COLO668 (cell line): Measurements from ENCODE around the gene LCAT.
"Not testable (repeated sequence)": the region's sequence is repeated elsewhere in the genome, so short reads cannot be mapped to it uniquely, and the experiment has no call there.

Source experiments
- DNase-seq: peaks from one replicate; lab custom pipeline; 2025; ENCODE audit not compliant: unreplicated experiment; lab: John Stamatoyannopoulos, UW

Gene LCAT

DNA sequence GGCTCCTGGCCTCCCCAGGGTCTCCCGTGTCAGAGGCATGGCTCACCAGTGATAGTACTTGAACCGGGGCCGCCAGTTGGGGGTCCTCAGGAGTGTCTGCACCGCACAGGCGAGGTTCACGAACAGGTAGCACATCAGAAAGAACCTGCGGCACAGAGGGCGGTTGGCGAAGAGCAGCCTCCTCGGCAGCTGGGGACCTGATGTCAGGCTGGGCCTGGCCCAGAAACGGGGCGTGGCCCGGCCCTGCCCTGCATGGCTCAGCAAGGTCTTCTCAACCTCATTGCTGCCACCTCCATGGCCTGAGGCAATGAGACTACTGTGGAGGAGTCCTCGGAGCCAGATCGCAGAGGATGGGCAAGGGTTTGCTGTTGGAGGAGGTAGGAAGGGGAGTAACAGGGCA lies 4.1 kb upstream of the LCAT start:
- no peak for DNase-seq

DNA sequence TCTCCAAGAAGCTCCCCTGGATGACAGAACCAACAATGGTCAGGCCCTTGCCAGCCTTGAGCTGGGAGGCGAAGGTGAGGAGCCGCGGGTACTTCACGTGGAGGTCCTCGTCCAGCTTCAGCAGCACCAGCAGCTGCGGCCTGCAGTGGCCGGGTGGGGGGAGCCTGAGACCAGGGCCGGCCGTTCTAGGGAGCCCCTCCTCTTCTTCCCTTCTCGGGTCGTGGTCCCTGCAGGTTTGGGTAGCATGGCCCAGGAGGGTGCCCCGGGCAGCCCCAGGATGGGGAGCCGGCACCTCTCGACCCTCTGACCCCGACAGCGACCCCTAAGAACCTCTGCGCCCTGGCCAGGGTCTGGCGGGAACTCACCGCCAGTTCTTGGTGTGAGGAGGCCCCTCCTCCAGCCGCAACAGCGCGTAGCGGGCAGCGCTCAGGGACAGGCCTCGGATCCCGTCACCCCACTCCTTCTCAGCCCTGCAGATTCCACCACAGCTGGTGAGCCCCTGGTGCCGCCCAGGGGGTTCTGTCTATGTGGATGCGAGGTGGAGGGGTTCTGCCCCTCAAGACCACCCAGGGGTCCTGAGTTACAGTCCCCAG lies 3.1 kb upstream of the LCAT start:
- no peak for DNase-seq

- no peak for DNase-seq
Observed at GRCh38 chr16:67946128-67946569, 2.2 kb upstream of the LCAT start.

GRCh38 chr16:67945392-67945933 lies 1.5 kb upstream of the LCAT start:
- no peak for DNase-seq

DNA sequence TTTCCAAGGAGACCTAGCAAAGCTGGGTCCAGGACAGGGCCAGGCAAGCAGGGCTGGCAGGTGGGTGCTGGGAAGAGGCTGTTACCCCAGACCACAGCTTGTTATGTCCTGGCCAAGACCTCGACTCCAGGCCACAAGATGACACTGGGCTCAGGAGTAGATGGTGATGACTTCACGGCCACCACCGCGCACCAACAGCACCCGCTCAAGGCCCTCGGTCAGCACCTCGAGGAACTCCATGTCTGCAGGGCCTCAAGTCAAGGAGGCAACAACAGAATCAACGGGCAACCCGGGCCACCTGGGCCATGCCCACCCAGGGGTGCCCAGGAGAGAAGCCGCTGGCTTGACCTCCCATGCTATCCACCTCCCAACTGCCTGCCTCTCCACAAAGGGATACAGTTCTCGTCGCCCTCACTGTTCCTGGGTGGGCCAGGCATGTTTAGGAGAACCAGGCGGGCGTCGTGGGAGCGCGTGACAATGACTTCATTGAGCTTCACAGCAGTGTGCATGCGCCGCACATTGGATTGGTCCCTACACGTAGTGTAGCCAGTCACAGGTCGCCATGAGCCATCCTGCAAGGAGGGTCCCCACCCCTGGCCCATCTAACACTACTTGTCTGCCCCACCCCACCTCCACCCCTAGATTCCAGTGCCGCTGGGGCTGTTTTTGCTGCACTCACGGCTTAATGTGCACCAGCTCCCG lies 921 bp upstream of the LCAT start:
- DNase-seq: no peak

DNA sequence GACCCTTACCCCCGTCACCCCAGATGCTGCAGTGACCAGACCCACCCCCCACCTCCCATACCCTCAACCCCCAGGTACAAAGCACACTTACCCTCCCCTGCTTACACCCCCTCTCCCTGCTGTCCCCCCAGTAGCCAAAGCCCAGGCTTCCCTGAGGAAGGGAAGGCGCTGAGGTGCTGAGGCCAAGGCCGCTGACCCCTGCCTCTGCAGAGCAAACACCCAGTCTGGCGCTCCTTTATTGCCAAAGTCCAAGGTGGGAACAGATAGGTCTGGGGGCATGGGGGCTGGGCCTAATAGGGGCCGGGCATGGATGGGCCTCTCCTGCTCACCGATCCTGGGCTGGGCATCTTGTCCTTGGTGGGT lies 683 bp downstream of the LCAT start:
- DNase-seq: no peak

- DNase-seq: no peak
Observed at GRCh38 chr16:67942510-67943255, 1.2 kb downstream of the LCAT start.

DNA sequence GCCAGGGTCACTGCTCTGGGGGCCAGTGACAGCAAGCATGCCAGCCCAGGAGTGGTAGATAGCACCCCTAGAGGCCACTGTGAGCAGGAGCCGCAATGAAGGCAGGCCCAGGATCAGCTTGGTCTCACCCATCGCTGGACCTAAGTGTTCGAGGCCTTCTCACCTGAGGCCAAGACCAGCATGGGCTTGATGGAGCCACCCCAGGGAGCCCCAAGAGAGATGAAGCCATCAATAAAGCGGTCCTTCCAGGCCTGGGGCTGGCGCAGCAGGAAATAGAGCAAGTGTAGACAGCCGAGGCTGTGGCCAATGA lies 1.8 kb downstream of the LCAT start:
- DNase-seq: peak; percentile 41

DNA sequence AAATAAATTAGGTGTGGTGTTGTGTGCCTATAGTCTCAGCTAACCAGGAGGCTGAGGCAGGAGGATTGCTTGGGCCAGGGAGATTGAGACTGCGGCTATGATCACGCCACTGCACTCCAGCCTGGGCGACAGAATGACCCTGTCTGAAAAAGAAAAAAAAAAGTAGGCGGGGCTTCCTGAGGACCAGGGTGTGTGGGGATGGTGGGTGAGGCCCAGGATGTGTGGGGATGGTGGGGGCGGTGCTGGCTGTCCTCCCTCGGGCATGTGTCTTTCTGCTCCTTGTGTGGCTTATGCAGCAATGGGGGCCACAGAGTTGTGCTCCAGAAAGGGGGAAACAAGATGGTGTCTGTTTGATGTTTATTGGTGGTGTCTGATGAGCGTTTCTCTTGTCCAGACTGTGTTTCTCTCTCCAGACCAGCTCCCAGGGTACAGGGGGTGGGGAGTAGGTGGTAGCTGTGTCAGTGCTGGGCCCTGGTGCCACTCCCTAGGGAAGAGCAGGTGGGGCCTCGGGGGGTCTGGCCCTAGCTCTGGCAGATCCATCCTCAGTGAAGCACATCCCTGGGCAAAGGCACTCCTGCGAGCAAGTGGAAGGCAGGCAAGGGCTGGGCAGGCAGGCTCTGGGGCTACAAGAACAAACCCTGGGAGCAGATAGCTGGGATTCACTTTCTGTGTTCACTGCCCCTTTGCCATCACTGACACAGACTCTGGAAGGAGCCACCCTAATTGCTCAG lies 2.3 kb downstream of the LCAT start:
- no peak for DNase-seq

- DNase-seq: no peak
Observed at GRCh38 chr16:67940446-67941089, 3.4 kb downstream of the LCAT start.

GRCh38 chr16:67939507-67940445 lies 4.1 kb downstream of the LCAT start:
- peak; percentile 49 for DNase-seq

GRCh38 chr16:67937713-67938112 lies 6.2 kb downstream of the LCAT start:
- not testable (repeated sequence) for DNase-seq

DNA sequence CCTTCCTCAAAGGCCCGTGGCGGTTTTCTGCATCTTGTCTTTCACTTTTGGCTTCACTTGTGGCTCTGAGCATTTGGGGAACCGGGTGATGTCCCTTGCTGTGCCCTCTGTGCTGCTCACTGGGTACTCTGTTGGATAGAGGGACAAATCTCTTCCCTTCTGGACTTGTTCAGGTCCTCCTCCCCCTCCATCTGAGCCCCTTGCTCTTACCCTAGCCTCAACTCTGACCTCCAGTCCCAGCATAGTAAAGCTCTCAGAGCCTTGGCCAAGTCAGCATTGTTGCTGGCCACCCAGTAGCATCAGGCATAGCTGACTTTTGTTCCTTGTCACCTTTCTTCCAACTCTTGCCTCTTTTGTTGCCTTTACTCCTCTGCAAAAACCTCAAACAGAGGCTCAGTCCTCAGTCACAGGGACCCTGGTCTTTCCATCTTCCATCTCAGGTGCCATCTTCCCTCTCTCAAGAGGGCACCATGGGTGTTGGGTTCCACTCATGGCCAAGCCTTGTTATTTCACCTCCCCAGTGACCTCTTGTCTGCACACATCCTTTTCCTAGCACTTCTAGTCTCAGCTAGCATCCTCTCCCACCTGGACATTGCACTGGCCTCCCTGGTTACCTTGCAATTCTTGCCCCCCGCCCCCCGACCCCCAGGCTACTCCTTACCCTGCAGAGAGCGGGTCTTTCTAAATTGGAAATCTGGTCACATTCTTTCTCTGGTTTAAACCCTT lies 6.9 kb downstream of the LCAT start:
- DNase-seq: no peak

DNA sequence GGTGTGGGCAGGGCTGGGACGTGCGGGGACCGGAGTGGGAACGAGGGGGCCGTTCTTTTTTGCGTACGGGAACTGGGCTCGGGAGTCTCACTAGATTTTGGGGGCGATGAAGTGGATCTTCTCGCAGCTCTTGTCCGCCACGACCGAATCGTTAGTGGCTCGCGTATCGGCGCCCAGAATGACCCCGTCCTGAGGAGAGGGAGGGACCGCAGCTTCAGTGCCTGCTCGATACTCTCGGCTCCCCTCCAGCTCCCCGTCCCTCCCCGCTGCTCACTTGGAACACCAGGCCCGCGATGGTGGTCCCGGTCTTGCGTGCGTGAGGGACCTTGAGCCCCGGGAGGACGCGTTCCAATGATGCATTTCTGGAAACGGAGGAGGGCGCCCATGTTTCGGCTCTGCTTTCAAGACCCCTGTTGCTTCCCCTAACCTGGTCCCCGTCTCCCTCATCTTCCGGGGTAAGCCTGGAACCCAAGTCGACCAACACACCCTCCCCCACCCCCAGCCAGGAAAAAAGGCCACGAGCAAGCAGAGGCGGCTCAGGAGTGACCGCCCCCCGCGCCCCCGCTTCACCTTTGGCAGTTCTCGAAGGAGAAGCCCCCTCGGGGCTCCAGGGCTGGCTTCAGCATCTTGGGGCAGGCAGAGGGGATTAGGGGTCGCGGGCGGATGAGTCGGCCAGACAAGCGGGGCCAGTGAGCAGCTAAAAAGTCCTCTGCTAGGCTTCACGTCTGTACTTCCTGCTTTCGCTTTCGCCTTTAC lies 7.6 kb downstream of the LCAT start, which contains the start of gene PSMB10:
PSMB10 (minus strand) TSS at position 727 of the 756 bp plus-strand sequence; CDS start at position 626, 101 bp downstream.
- DNase-seq: peak; percentile 53

GRCh38 chr16:67935402-67936123 lies 8.4 kb downstream of the LCAT start:
- DNase-seq: peak; percentile 98

GRCh38 chr16:67935101-67935401 lies 8.9 kb downstream of the LCAT start:
- no peak for DNase-seq

GRCh38 chr16:67934306-67935100 lies 9.4 kb downstream of the LCAT start:
- no peak for DNase-seq
